Sigmoid colon (tissue), 4 donors: ENCODE results near the gene GREM2.

ENCODE experiments used
- CTCF ChIP-seq, 4 experiments: fragments of 450-650 bp in 3 of 4; fragments of 200-600 bp in 1 of 4; IDR thresholded peaks; one replicate each; pipeline ENCODE4 v1.5.1; 2016 to 2019; ENCODE audit warnings: antibody characterized with exemption in 4 of 4, mild to moderate bottlenecking in 3 of 4, moderate library complexity in 2 of 4
- EP300 ChIP-seq, 4 donors: sonication (generic); formaldehyde crosslinking; IDR thresholded peaks; one replicate each; pipeline ENCODE4 v1.6.1; 2017; ENCODE audit warnings: antibody characterized with exemption in 4 of 4
- POLR2A ChIP-seq, 2 donors: fragments of 450-650 bp; IDR thresholded peaks; one replicate each; pipeline ENCODE4 v1.6.1; 2016; ENCODE audit warnings: antibody characterized with exemption in 2 of 2, mild to moderate bottlenecking in 2 of 2, moderate library complexity in 2 of 2
- POLR2AphosphoS5 ChIP-seq, 4 donors: sonication (generic); formaldehyde crosslinking; IDR thresholded peaks; one replicate each; pipeline ENCODE4 v1.6.1; 2017; ENCODE audit warnings: antibody characterized with exemption in 4 of 4

- no peak for TF ChIP-seq CTCF (IDR thresholded peaks at IDR 0.05)
- TF ChIP-seq POLR2AphosphoS5 (IDR thresholded peaks at IDR 0.05) = no peak
- no peak for TF ChIP-seq POLR2A (IDR thresholded peaks at IDR 0.05)
- TF ChIP-seq EP300 (IDR thresholded peaks at IDR 0.05) = no peak
Observed at GRCh38 chr1:240591078-240591477, 20.9 kb downstream of the GREM2 start.
